ENCODE data around the gene UST. TPM values are rescaled to one million over a fixed set of nuclear protein-coding genes. Genes with fewer than 3 reads are reported as not detected.

Gene UST
- polyA plus RNA-seq, 1 donor from 2014 or later = 7.5 TPM

GRCh38 chr6:149093643-149094042, 346.8 kb downstream of the UST start:
- Histone ChIP-seq H3K79me2 (replicated peaks; ENCODE audit: insufficient read depth, low read length) (no peaks in the 10 kb centered on the region), H3K9me2 (ENCODE audit: insufficient read depth, low read length) (no peaks in the 10 kb centered on the region), H3F3A (ENCODE audit: insufficient read depth, low read length, poor library complexity, severe bottlenecking) (no peaks in the 10 kb centered on the region), H3K4me2 (ENCODE audit: low read length) (no peak overlapping the region), H3K9ac (ENCODE audit: low read length) (no peak overlapping the region), H3K36me3 (ENCODE audit: insufficient read depth, low read length) (no peaks in the 10 kb centered on the region), H3K27me3 (ENCODE audit: insufficient read depth, low read depth, low read length) (no peaks in the 10 kb centered on the region), H3K4me3 (ENCODE audit: low read length) (no peak overlapping the region), H4K20me1 (ENCODE audit: insufficient read depth) (no peaks in the 10 kb centered on the region), H2AFZ (ENCODE audit: low read depth, low read length) (no peak overlapping the region), H3K27ac (ENCODE audit: low read length) (no peak overlapping the region), H3K9me3 (ENCODE audit: low read length) (no peaks in the 10 kb centered on the region)
- TF ChIP-seq POLR2AphosphoS5 (IDR thresholded peaks at IDR 0.05) (no peak), MXI1 (conservative IDR thresholded peaks at IDR 0.05; ENCODE audit: poor library complexity, severe bottlenecking) (no peak), REST (IDR thresholded peaks at IDR 0.05; ENCODE audit: borderline replicate concordance) (no peak), EP300 (conservative IDR thresholded peaks at IDR 0.05; ENCODE audit: poor library complexity, severe bottlenecking) (no peak), EZH2 (IDR thresholded peaks at IDR 0.05; ENCODE audit: borderline replicate concordance, insufficient read depth, low read length, poor library complexity, severe bottlenecking) (no peak), RAD21 (conservative IDR thresholded peaks at IDR 0.05) (no peak), TAF1 (IDR thresholded peaks at IDR 0.05; ENCODE audit: low read depth) (no peak)
- TF ChIP-seq, protein P1, sequence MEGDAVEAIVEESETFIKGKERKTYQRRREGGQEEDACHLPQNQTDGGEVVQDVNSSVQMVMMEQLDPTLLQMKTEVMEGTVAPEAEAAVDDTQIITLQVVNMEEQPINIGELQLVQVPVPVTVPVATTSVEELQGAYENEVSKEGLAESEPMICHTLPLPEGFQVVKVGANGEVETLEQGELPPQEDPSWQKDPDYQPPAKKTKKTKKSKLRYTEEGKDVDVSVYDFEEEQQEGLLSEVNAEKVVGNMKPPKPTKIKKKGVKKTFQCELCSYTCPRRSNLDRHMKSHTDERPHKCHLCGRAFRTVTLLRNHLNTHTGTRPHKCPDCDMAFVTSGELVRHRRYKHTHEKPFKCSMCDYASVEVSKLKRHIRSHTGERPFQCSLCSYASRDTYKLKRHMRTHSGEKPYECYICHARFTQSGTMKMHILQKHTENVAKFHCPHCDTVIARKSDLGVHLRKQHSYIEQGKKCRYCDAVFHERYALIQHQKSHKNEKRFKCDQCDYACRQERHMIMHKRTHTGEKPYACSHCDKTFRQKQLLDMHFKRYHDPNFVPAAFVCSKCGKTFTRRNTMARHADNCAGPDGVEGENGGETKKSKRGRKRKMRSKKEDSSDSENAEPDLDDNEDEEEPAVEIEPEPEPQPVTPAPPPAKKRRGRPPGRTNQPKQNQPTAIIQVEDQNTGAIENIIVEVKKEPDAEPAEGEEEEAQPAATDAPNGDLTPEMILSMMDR (IDR thresholded peaks at IDR 0.05; ENCODE audit: poor library complexity, severe bottlenecking) = no peak

- no peaks in the 10 kb centered on the region for H3F3A ChIP-seq (ENCODE audit: insufficient read depth, low read length, poor library complexity, severe bottlenecking)
- H2AFZ ChIP-seq (ENCODE audit: low read depth, low read length) = no peak overlapping the region
- H3K27me3 ChIP-seq (ENCODE audit: insufficient read depth, low read depth, low read length) = no peaks in the 10 kb centered on the region
- no peak overlapping the region for H3K4me3 ChIP-seq (ENCODE audit: low read length)
- TF ChIP-seq EZH2 (IDR thresholded peaks at IDR 0.05; ENCODE audit: borderline replicate concordance, insufficient read depth, low read length, poor library complexity, severe bottlenecking) (no peak), MXI1 (conservative IDR thresholded peaks at IDR 0.05; ENCODE audit: poor library complexity, severe bottlenecking) (no peak), RAD21 (conservative IDR thresholded peaks at IDR 0.05) (no peak), POLR2AphosphoS5 (IDR thresholded peaks at IDR 0.05) (no peak), REST (IDR thresholded peaks at IDR 0.05; ENCODE audit: borderline replicate concordance) (no peak), EP300 (conservative IDR thresholded peaks at IDR 0.05; ENCODE audit: poor library complexity, severe bottlenecking) (no peak), SMC3 (conservative IDR thresholded peaks at IDR 0.05; ENCODE audit: poor library complexity) (no peak), TAF1 (IDR thresholded peaks at IDR 0.05; ENCODE audit: low read depth) (no peak)
- TF ChIP-seq, protein P1 (IDR thresholded peaks at IDR 0.05; ENCODE audit: poor library complexity, severe bottlenecking) = no peak
- no peaks in the 10 kb centered on the region for H3K9me2 ChIP-seq (ENCODE audit: insufficient read depth, low read length)
- no peaks in the 10 kb centered on the region for H3K36me3 ChIP-seq (ENCODE audit: insufficient read depth, low read length)
- H3K9me3 ChIP-seq (ENCODE audit: low read length) = no peaks in the 10 kb centered on the region
- H3K27ac ChIP-seq (ENCODE audit: low read length) = no peak overlapping the region
- no peaks in the 10 kb centered on the region for H4K20me1 ChIP-seq (ENCODE audit: insufficient read depth)
- no peaks in the 10 kb centered on the region for H3K79me2 ChIP-seq (replicated peaks; ENCODE audit: insufficient read depth, low read length)
- H3K9ac ChIP-seq (ENCODE audit: low read length) = no peak overlapping the region
- no peak overlapping the region for H3K4me2 ChIP-seq (ENCODE audit: low read length)
Measured at GRCh38 chr6:149094156-149094555, 347.3 kb downstream of the UST start.
